PC-3 (cell line): ENCODE results near the gene VAT1L. TPM values are rescaled to one million over a fixed set of nuclear protein-coding genes. Genes with fewer than 3 reads are reported as not detected.

ENCODE experiments used
- ATAC-seq: fragments of 200-7000 bp; cut with Tn5 transposase; 2 replicates; pipeline ENCODE4 v1.9.1; 2020; ENCODE audit warnings: mild to moderate bottlenecking, moderate library complexity
- BruUV-seq: library from RNA; stranded (reverse); fragments of 400-500 nt; replicated peaks from 2 replicates; lab custom pipeline; 2021; lab: Mats Ljungman, UMichigan
- CTCF ChIA-PET: fragments of 300-600 bp; sonication (Branson Sonifier 250); formaldehyde crosslinking; loops from one replicate; lab custom pipeline; 2022; ENCODE audit warnings: antibody characterized with exemption; lab: Charles Lee
- POLR2A ChIA-PET: fragments of 300-600 bp; sonication (Branson Sonifier 250); formaldehyde crosslinking; loops from one replicate; lab custom pipeline; 2022; ENCODE audit warnings: antibody characterized with exemption; ENCODE audit not compliant: unreplicated experiment; lab: Charles Lee
- DNase-seq: peaks from one replicate; pipeline ENCODE4 v3.0.0-alpha.2; 2015
- H2AFZ ChIP-seq: fragments of 300-600 bp; sonication (generic); 2 replicates; pipeline ENCODE4 v1.6.0; 2016; ENCODE audit warnings: antibody characterized with exemption, low read length
- H3F3A ChIP-seq: fragments of 300-600 bp; sonication (generic); one replicate; pipeline ENCODE4 v1.6.0; 2017; ENCODE audit warnings: antibody characterized with exemption, low read length, control low read depth, mild to moderate bottlenecking; ENCODE audit not compliant: unreplicated experiment
- H3K27ac ChIP-seq: fragments of 300-600 bp; sonication (generic); 2 replicates; pipeline ENCODE4 v1.5.1; 2016; ENCODE audit warnings: mild to moderate bottlenecking, low read length
- H3K27me3 ChIP-seq: fragments of 300-600 bp; sonication (generic); 2 replicates; pipeline ENCODE4 v1.6.1; 2016; ENCODE audit warnings: low read length, mixed read lengths
- H3K36me3 ChIP-seq: fragments of 300-600 bp; sonication (generic); 2 replicates; pipeline ENCODE4 v1.6.1; 2016; ENCODE audit warnings: low read depth, mixed run types, low read length, mixed read lengths
- H3K4me1 ChIP-seq: fragments of 300-600 bp; sonication (generic); 2 replicates; pipeline ENCODE4 v1.5.1; 2016; ENCODE audit warnings: low read length; ENCODE audit not compliant: insufficient read depth
- H3K4me2 ChIP-seq: fragments of 300-600 bp; sonication (generic); 2 replicates; pipeline ENCODE4 v1.6.0; 2016; ENCODE audit warnings: low read length
- H3K4me3 ChIP-seq: fragments of 300-600 bp; sonication (generic); 2 replicates; pipeline ENCODE4 v1.5.1; 2016; ENCODE audit warnings: mild to moderate bottlenecking, low read length, mixed read lengths
- H3K79me2 ChIP-seq: fragments of 300-600 bp; sonication (generic); 2 replicates; pipeline ENCODE4 v1.6.1; 2017; ENCODE audit warnings: low read length, mixed read lengths
- H3K9ac ChIP-seq: fragments of 300-600 bp; sonication (generic); 2 replicates; pipeline ENCODE4 v1.6.0; 2016; ENCODE audit warnings: mild to moderate bottlenecking, low read length
- H3K9me2 ChIP-seq: fragments of 300-600 bp; sonication (generic); replicated peaks from 2 replicates; pipeline ENCODE4 v1.6.1; 2016; ENCODE audit warnings: mixed run types, low read length, mixed read lengths
- H3K9me3 ChIP-seq: fragments of 300-600 bp; sonication (generic); 2 replicates; pipeline ENCODE4 v1.6.1; 2016; ENCODE audit warnings: low read length, mixed read lengths
- H4K20me1 ChIP-seq: fragments of 300-600 bp; sonication (generic); 2 replicates; pipeline ENCODE4 v1.6.1; 2016; ENCODE audit warnings: low read length, mixed read lengths
- EZH2 ChIP-seq: fragments of 300-600 bp; sonication (generic); IDR thresholded peaks from one replicate; pipeline ENCODE4 v1.6.1; 2017; ENCODE audit warnings: antibody characterized with exemption, mild to moderate bottlenecking, low read length; ENCODE audit not compliant: unreplicated experiment
- EZH2phosphoT487 ChIP-seq: fragments of 300-600 bp; sonication (generic); IDR thresholded peaks from 2 replicates; pipeline ENCODE4 v1.6.1; 2018; ENCODE audit warnings: mild to moderate bottlenecking, antibody characterized with exemption, low read length, borderline replicate concordance
- intact Hi-C: fragments of 100-400 bp; cut with micrococcal nuclease; formaldehyde crosslinking; loops from 2 replicates; pipeline ENCODE4 v1.9.0; 2023
- total RNA-seq: library from RNA; depleted of rRNA; stranded (reverse); fragments of >200 nt; gene quantifications from 2 replicates; pipeline ENCODE4 v1.2.3, GENCODE V29; 2014
- TF ChIP-seq, protein P1 (sequence below): fragments of 300-600 bp; sonication (generic); conservative IDR thresholded peaks from 2 replicates; pipeline ENCODE4 v1.5.1; 2017; ENCODE audit warnings: antibody characterized with exemption, low read depth, mild to moderate bottlenecking, low read length

The VAT1L gene
- total RNA-seq, 1 experiment from 2014 or later = 0.47 TPM

DNA sequence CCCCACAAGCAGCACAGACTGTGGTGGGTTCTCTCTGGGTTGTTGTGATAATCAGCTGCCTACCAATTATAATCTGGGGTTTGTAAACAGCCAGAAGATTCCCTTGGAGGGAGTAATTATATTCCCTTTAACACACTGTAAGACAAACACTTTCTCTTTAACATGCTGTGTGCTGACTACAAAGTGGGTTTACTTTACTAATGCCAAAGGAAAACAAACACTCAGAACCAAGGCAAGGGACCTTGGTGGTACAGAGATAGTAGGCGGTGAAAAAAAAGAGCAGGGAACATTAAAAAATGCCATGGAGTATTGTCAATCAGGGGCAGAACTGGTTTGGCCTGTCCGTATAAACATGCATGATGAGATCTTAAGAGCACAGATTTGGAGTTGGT, 3.0 kb upstream of the VAT1L start:
- DNase-seq = no peak
- Histone ChIP-seq H3F3A (no peaks in the 10 kb centered on the region), H3K36me3 (no peaks in the 10 kb centered on the region), H4K20me1 (no peaks in the 10 kb centered on the region), H3K9me3 (no peaks in the 10 kb centered on the region), H3K4me3 (no peak overlapping the region), H2AFZ (no peak overlapping the region), H3K4me1 (no peaks in the 10 kb centered on the region), H3K79me2 (no peaks in the 10 kb centered on the region), H3K9me2 (no peaks in the 10 kb centered on the region), H3K27me3 (peaks cover 18% of the 10 kb centered on the region; the same call in 1 of the 2 replicates), H3K4me2 (no peak overlapping the region), H3K9ac (no peak overlapping the region), H3K27ac (no peak overlapping the region)
- CTCF ChIA-PET = no interaction called here
- no peak for TF ChIP-seq EZH2
- TF ChIP-seq EZH2phosphoT487 = no peak
- TF ChIP-seq, protein P1, sequence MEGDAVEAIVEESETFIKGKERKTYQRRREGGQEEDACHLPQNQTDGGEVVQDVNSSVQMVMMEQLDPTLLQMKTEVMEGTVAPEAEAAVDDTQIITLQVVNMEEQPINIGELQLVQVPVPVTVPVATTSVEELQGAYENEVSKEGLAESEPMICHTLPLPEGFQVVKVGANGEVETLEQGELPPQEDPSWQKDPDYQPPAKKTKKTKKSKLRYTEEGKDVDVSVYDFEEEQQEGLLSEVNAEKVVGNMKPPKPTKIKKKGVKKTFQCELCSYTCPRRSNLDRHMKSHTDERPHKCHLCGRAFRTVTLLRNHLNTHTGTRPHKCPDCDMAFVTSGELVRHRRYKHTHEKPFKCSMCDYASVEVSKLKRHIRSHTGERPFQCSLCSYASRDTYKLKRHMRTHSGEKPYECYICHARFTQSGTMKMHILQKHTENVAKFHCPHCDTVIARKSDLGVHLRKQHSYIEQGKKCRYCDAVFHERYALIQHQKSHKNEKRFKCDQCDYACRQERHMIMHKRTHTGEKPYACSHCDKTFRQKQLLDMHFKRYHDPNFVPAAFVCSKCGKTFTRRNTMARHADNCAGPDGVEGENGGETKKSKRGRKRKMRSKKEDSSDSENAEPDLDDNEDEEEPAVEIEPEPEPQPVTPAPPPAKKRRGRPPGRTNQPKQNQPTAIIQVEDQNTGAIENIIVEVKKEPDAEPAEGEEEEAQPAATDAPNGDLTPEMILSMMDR = no peak
- POLR2A ChIA-PET = no interaction called here
- BruUV-seq = no TSS peak
- intact Hi-C loops = no loop called here
- no peak for ATAC-seq

DNA sequence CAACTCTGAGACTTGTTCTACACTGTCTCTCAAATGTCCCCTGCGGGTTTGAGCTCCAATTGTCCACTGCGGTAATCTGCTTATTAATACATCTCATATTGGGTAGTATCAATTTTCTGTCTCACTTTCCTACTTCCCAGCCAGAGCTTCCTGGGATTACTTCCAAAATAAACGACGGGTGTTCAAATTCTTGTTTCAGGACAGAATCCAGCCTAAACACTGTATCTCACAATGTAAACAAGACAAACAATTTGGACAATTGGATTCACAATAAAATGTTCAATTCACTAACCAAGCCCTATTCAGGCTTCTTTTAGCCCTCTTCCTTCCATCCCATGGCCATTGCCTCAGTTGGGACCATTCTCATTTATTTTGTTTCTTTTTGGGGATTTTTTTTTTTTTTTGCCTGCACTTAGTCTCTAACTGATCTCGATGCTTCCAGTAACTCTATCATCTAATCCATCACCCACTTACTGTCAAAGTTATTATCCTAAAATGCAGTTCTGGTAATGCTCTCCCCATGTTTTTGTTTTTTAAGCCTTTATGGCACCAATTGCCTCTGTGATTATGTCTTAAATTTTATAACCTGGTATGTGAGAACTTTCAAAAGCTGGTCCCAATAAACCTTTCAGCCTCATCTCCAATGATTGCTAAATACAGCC, 2.0 kb upstream of the VAT1L start:
- TF ChIP-seq EZH2 (no peak), EZH2phosphoT487 (no peak)
- TF ChIP-seq, protein P1 = no peak
- H3K36me3 ChIP-seq = no peaks in the 10 kb centered on the region
- CTCF ChIA-PET = no interaction called here
- H3K27ac ChIP-seq = no peak overlapping the region
- H3K27me3 ChIP-seq = peaks cover 18% of the 10 kb centered on the region; the same call in 1 of the 2 replicates
- ATAC-seq (no peak), DNase-seq (no peak)
- H4K20me1 ChIP-seq = no peaks in the 10 kb centered on the region
- H3K4me2 ChIP-seq = no peak overlapping the region
- no peaks in the 10 kb centered on the region for H3K79me2 ChIP-seq
- H3K4me3 ChIP-seq = no peak overlapping the region
- intact Hi-C loops = no loop called here
- no peaks in the 10 kb centered on the region for H3K9me3 ChIP-seq
- H3K9ac ChIP-seq = no peak overlapping the region
- no peaks in the 10 kb centered on the region for H3K4me1 ChIP-seq
- BruUV-seq = no TSS peak
- POLR2A ChIA-PET = no interaction called here
- no peak overlapping the region for H2AFZ ChIP-seq
- H3K9me2 ChIP-seq = no peaks in the 10 kb centered on the region
- no peaks in the 10 kb centered on the region for H3F3A ChIP-seq

DNA sequence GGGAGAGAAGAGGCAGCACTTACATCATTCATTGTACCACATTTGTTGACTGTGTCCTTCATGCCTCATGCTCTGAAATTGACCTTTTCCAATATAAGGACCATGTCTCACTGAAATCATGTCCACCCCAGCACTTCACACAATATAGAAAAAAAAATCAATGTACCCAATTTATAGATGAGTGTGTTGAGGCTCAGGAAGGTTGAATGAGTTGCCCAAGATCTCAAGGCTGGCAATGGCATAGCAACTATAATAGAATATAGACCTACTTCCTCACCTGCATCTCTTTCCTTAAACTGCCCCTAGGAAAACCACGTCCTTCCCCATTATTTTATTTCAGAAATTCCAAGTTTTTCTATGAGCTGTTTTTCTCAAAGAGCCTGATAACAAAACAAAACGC, 912 bp upstream of the VAT1L start:
- no peaks in the 10 kb centered on the region for H3K79me2 ChIP-seq
- no peak for ATAC-seq
- BruUV-seq = no TSS peak
- no peaks in the 10 kb centered on the region for H4K20me1 ChIP-seq
- H2AFZ ChIP-seq = no peak overlapping the region
- no peak overlapping the region for H3K9ac ChIP-seq
- H3K4me2 ChIP-seq = no peak overlapping the region
- ChIA-PET CTCF (no interaction called here), POLR2A (no interaction called here)
- H3K4me1 ChIP-seq = no peaks in the 10 kb centered on the region
- no peak overlapping the region for H3K27ac ChIP-seq
- TF ChIP-seq EZH2phosphoT487 (no peak), EZH2 (no peak)
- TF ChIP-seq, protein P1 = no peak
- no peaks in the 10 kb centered on the region for H3K9me3 ChIP-seq
- H3K27me3 ChIP-seq = peaks cover 18% of the 10 kb centered on the region; the same call in 1 of the 2 replicates
- H3K36me3 ChIP-seq = no peaks in the 10 kb centered on the region
- no peaks in the 10 kb centered on the region for H3F3A ChIP-seq
- intact Hi-C loops = no loop called here
- H3K4me3 ChIP-seq = no peak overlapping the region
- H3K9me2 ChIP-seq = no peaks in the 10 kb centered on the region
- DNase-seq = no peak
